ENCODE measurements around the gene EML1.

Gene EML1

GRCh38 chr14:99793213-99794150, at the start of gene EML1:
TSS of gene EML1 (plus strand) at chr14:99793413. CDS start at chr14:99793477, 64 bp downstream.
- DNase-seq = peak; percentile 76

GRCh38 chr14:99744199-99744872, 48.9 kb upstream of the EML1 start:
- DNase-seq = peak; percentile 93

GRCh38 chr14:99744873-99745224, 48.4 kb upstream of the EML1 start:
- DNase-seq = no peak

GRCh38 chr14:99745307-99745951, 47.8 kb upstream of the EML1 start:
- no peak for DNase-seq

GRCh38 chr14:99747167-99747566, 46.0 kb upstream of the EML1 start:
- no peak for DNase-seq

- DNase-seq = no peak
Measured at GRCh38 chr14:99747582-99748330, 45.5 kb upstream of the EML1 start.

GRCh38 chr14:99748529-99748928, 44.7 kb upstream of the EML1 start:
- no peak for DNase-seq

GRCh38 chr14:99749142-99749541, 44.1 kb upstream of the EML1 start:
- no peak for DNase-seq

- no peak for DNase-seq
Measured at GRCh38 chr14:99749763-99750715, 43.2 kb upstream of the EML1 start.

GRCh38 chr14:99750746-99751450, 42.3 kb upstream of the EML1 start:
- DNase-seq = no peak

- DNase-seq = no peak
Measured at GRCh38 chr14:99751539-99752485, 41.4 kb upstream of the EML1 start.

- DNase-seq = no peak
Measured at GRCh38 chr14:99752486-99753121, 40.6 kb upstream of the EML1 start.

- no peak for DNase-seq
Measured at GRCh38 chr14:99753225-99754140, 39.7 kb upstream of the EML1 start.

GRCh38 chr14:99754141-99755067, 38.8 kb upstream of the EML1 start:
- DNase-seq = no peak

- no peak for DNase-seq
Measured at GRCh38 chr14:99755068-99755405, 38.2 kb upstream of the EML1 start.

GRCh38 chr14:99755629-99756603, 37.3 kb upstream of the EML1 start:
- DNase-seq = no peak
